ENCODE data around the gene CDKN2C.
"Not testable (repeated sequence)": the region's sequence is repeated elsewhere in the genome, so short reads cannot be mapped to it uniquely, and the experiment has no call there.

Gene CDKN2C

GRCh38 chr1:50981741-50982140 lies 11.7 kb downstream of the CDKN2C start:
- DNase-seq, result no peak

GRCh38 chr1:50982611-50983010 lies 12.6 kb downstream of the CDKN2C start:
- no peak for DNase-seq

- DNase-seq, result no peak
Measured at GRCh38 chr1:50983219-50983802, 13.3 kb downstream of the CDKN2C start.

GRCh38 chr1:50985094-50985493 lies 15.0 kb downstream of the CDKN2C start:
- DNase-seq, result no peak

- DNase-seq, result no peak
Measured at GRCh38 chr1:50986653-50987052, 16.6 kb downstream of the CDKN2C start.

GRCh38 chr1:50989694-50990093 lies 19.6 kb downstream of the CDKN2C start:
- DNase-seq, result no peak

- DNase-seq, result no peak
Measured at GRCh38 chr1:50992532-50993318, 22.7 kb downstream of the CDKN2C start.

- DNase-seq, result no peak
Measured at GRCh38 chr1:50993645-50994044, 23.6 kb downstream of the CDKN2C start.

- no peak for DNase-seq
Measured at GRCh38 chr1:50994997-50995396, 25.0 kb downstream of the CDKN2C start.

GRCh38 chr1:50995651-50996050 lies 25.6 kb downstream of the CDKN2C start:
- no peak for DNase-seq

- DNase-seq, result no peak
Measured at GRCh38 chr1:50996083-50996482, 26.0 kb downstream of the CDKN2C start.

GRCh38 chr1:50999375-50999774 lies 29.3 kb downstream of the CDKN2C start:
- not testable (repeated sequence) for DNase-seq

- DNase-seq, result no peak
Measured at GRCh38 chr1:51000160-51000559, 30.1 kb downstream of the CDKN2C start.

- no peak for DNase-seq
Measured at GRCh38 chr1:51000651-51001050, 30.6 kb downstream of the CDKN2C start.

GRCh38 chr1:51002516-51002915 lies 32.5 kb downstream of the CDKN2C start:
- no peak for DNase-seq

GRCh38 chr1:51005549-51005948 lies 35.5 kb downstream of the CDKN2C start:
- not testable (repeated sequence) for DNase-seq

GRCh38 chr1:51009381-51009780 lies 39.3 kb downstream of the CDKN2C start:
- DNase-seq, result no peak

- DNase-seq, result no peak
Measured at GRCh38 chr1:51014878-51015277, 44.8 kb downstream of the CDKN2C start.

GRCh38 chr1:51019811-51020210 lies 49.8 kb downstream of the CDKN2C start:
- no peak for DNase-seq

Measured in NCI-H2107 (cell line).